HUES48 (cell line): ENCODE measurements around the gene TDG.
"Not testable (repeated sequence)": the region's sequence is repeated elsewhere in the genome, so short reads cannot be mapped to it uniquely, and the experiment has no call there.

Experiments used
- H3K27ac ChIP-seq: one replicate; pipeline ENCODE4 v1.7.0; 2013; ENCODE audit warnings: low read depth, low read length, inconsistent platforms
- H3K27me3 ChIP-seq: 2 replicates; pipeline ENCODE4 v1.6.1; 2013; ENCODE audit warnings: mild to moderate bottlenecking, low read length; ENCODE audit not compliant: control insufficient read depth, insufficient read depth
- H3K36me3 ChIP-seq: 2 replicates; pipeline ENCODE4 v1.6.1; 2013; ENCODE audit warnings: low read length; ENCODE audit not compliant: control insufficient read depth, insufficient read depth
- H3K4me1 ChIP-seq: 2 replicates; pipeline ENCODE4 v1.6.1; 2013; ENCODE audit warnings: mild to moderate bottlenecking, low read length; ENCODE audit not compliant: control insufficient read depth, insufficient read depth
- H3K4me3 ChIP-seq: 2 replicates; pipeline ENCODE4 v1.5.1; 2013; ENCODE audit warnings: mild to moderate bottlenecking, low read depth, low read length
- H3K9ac ChIP-seq: 2 replicates; pipeline ENCODE4 v1.6.1; 2013; ENCODE audit warnings: mild to moderate bottlenecking, low read depth, low read length, moderate library complexity
- H3K9me3 ChIP-seq: 2 replicates; pipeline ENCODE4 v1.6.1; 2013; ENCODE audit warnings: low read length; ENCODE audit not compliant: control insufficient read depth, insufficient read depth

TDG gene

DNA sequence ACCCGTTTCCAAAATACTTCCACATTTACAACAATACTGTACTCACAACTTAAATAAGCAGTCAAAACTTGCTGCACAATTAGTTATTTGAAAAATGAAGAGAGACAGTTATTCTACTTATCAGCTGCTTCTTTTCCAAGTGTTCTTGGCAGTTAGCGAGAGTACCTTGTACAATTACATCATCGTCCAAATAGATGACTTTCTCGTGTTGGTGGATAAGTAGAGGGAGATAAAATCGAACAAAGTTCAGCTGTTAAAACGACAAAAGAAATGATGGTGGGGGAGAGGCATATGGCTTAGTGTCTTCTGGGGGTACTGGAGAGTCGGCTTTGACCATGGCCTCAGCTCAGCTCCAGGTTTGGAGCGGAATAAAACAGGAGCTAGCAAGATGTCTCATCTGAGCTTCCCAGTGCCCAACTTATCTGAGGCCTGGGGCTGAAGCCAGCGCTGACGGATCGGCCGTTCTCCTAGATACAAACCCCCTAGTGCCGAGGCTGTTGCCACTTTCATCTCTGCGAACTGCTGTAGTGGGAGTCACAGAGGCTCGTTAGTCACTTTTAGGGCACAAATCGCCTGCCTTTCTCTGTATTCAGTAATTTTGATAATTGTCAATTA is 31.7 kb downstream of the TDG start:
- Histone ChIP-seq H3K4me1 (no peaks in the 10 kb centered on the region), H3K9ac (no peak overlapping the region), H3K4me3 (no peak overlapping the region), H3K27me3 (no peaks in the 10 kb centered on the region), H3K27ac (no peak overlapping the region), H3K36me3 (no peaks in the 10 kb centered on the region), H3K9me3 (no peaks in the 10 kb centered on the region)

DNA sequence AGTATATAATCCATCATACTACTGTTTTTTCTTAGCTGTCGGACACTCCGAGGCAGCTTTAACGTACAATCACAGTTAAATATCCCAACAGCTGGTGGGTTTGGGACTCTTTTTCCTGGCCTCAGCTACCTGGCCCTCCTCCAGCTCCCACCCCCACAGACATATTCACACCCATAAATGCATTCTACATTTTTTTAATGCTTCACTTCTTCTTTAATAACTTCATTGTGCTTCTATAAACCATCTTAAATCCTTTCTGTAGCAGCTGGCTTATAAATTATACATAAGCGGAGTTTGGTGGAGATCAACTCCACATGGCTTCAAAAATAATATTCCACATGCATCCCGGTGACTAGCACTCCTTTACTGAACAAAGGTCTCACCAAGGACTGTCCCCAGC is 33.3 kb downstream of the TDG start:
- Histone ChIP-seq H3K36me3 (no peaks in the 10 kb centered on the region), H3K4me1 (no peaks in the 10 kb centered on the region), H3K27me3 (no peaks in the 10 kb centered on the region), H3K9ac (no peak overlapping the region), H3K27ac (no peak overlapping the region), H3K4me3 (no peak overlapping the region), H3K9me3 (no peaks in the 10 kb centered on the region)

- Histone ChIP-seq H3K9ac (no peak overlapping the region), H3K4me3 (no peak overlapping the region), H3K27ac (no peak overlapping the region), H3K9me3 (no peaks in the 10 kb centered on the region), H3K4me1 (no peaks in the 10 kb centered on the region), H3K27me3 (no peaks in the 10 kb centered on the region), H3K36me3 (no peaks in the 10 kb centered on the region)
Measured at GRCh38 chr12:104000807-104001434, 35.2 kb downstream of the TDG start.

DNA sequence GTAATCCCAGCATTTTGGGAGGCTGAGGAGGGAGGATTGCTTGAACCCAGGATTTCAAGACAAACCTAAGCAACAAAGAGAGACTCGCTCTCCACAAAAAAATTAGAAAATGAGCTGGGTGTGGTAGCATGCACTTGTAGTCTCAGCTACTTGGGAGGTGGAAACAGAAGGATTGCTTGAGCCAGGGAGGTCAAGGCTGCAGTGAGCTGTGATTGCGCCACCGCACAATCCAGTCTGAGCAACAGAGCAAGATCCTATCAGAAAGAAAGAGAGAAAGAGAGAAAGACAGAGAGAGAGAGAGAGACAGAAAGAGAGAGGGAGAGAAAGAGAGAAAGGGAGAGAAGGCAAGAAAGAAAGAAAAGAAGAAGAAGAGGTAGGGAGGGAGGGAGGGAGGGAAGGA is 37.0 kb downstream of the TDG start:
- no peaks in the 10 kb centered on the region for H3K9me3 ChIP-seq
- H3K36me3 ChIP-seq = no peaks in the 10 kb centered on the region
- no peak overlapping the region for H3K9ac ChIP-seq
- H3K4me1 ChIP-seq = no peaks in the 10 kb centered on the region
- no peak overlapping the region for H3K4me3 ChIP-seq
- no peak overlapping the region for H3K27ac ChIP-seq
- no peaks in the 10 kb centered on the region for H3K27me3 ChIP-seq

GRCh38 chr12:104003596-104003995 is 37.9 kb downstream of the TDG start:
- H3K36me3 ChIP-seq = no peaks in the 10 kb centered on the region
- H3K9me3 ChIP-seq = no peaks in the 10 kb centered on the region
- no peak overlapping the region for H3K27ac ChIP-seq
- H3K9ac ChIP-seq = no peak overlapping the region
- H3K4me1 ChIP-seq = no peaks in the 10 kb centered on the region
- no peaks in the 10 kb centered on the region for H3K27me3 ChIP-seq
- no peak overlapping the region for H3K4me3 ChIP-seq

DNA sequence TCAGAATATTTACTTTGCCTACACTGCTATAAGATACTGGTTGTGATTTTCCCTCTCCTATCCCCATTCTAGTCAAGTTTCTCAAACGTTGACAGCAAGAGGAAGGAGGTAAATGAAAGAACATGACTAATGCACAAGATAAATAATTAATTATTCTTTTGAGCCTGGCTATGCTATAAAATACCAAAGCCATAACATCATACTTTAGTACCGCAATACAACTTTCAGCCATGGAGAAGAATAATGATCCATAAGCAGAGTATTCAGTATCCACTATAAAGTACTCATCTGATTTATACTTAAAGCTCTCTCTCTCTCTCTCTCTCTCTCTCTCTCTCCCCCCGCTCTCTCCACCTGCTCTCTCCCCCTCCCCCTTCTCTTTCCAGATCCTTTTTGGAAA is 41.3 kb downstream of the TDG start:
- Histone ChIP-seq H3K4me1 (no peaks in the 10 kb centered on the region), H3K36me3 (no peaks in the 10 kb centered on the region), H3K9ac (no peak overlapping the region), H3K9me3 (no peaks in the 10 kb centered on the region), H3K27ac (no peak overlapping the region), H3K4me3 (no peak overlapping the region), H3K27me3 (no peaks in the 10 kb centered on the region)

DNA sequence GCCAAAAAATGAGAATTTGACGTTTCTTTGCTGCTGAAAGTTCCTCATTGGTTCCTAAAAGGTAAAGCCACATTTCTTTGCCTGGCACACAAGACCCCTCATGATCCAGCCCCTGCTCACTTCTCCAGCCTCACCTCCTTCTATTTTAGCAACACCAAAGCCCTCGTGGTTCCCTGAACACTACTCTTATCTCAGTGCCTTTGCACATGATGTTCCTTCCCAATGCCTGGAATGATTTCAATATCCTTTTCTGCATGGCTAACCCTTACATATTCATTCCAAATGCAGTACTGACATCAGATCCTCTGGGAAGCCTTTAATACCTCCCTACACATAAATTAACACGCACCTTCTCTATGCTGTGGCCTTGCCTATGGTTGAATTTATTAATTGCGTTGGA is 44.4 kb downstream of the TDG start:
- Histone ChIP-seq H3K4me3 (no peak overlapping the region), H3K9me3 (no peaks in the 10 kb centered on the region), H3K27me3 (no peaks in the 10 kb centered on the region), H3K27ac (no peak overlapping the region), H3K36me3 (no peaks in the 10 kb centered on the region), H3K4me1 (no peaks in the 10 kb centered on the region), H3K9ac (no peak overlapping the region)

DNA sequence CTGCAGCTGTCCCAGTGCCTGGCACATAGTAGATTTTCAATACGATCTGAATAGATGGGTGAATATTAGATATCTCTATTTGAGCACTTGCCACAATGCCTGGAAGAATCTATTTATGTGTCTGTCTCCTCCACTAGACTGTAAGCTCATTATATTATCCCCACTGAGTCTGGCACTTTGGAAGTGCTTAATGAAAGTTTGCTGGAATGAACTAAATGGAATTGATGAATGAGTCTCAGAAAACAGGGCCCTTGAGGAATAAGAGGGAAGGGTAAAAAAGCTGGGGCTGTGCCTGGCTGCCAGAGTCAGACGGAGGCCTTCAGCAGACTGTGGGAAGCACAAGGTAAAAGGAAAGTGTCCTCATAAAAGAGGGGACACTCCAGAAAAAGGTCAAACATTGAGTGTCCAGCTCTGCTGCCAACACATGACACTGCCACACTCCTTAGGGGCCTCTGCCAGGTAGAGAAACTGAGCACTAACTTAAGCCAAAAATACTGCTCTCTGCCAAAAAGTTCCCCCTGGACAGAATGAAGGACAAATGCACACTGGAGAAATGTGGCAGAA is 45.0 kb downstream of the TDG start:
- no peak overlapping the region for H3K9ac ChIP-seq
- no peak overlapping the region for H3K27ac ChIP-seq
- H3K27me3 ChIP-seq = no peaks in the 10 kb centered on the region
- H3K4me1 ChIP-seq = no peaks in the 10 kb centered on the region
- H3K36me3 ChIP-seq = no peaks in the 10 kb centered on the region
- no peaks in the 10 kb centered on the region for H3K9me3 ChIP-seq
- no peak overlapping the region for H3K4me3 ChIP-seq

- Histone ChIP-seq H3K27me3 (no peaks in the 10 kb centered on the region), H3K4me1 (no peaks in the 10 kb centered on the region), H3K9me3 (no peaks in the 10 kb centered on the region), H3K36me3 (no peaks in the 10 kb centered on the region), H3K27ac (no peak overlapping the region), H3K4me3 (no peak overlapping the region), H3K9ac (no peak overlapping the region)
Measured at GRCh38 chr12:104011253-104011652, 45.6 kb downstream of the TDG start.

GRCh38 chr12:104012331-104012730 is 46.7 kb downstream of the TDG start:
- Histone ChIP-seq H3K36me3 (no peaks in the 10 kb centered on the region), H3K27ac (no peak overlapping the region), H3K27me3 (no peaks in the 10 kb centered on the region), H3K4me1 (no peaks in the 10 kb centered on the region), H3K9me3 (no peaks in the 10 kb centered on the region), H3K4me3 (no peak overlapping the region), H3K9ac (no peak overlapping the region)

- not testable (repeated sequence) for H3K27ac ChIP-seq, H3K9me3 ChIP-seq, H3K4me3 ChIP-seq, H3K36me3 ChIP-seq, H3K4me1 ChIP-seq, H3K27me3 ChIP-seq, H3K9ac ChIP-seq
Measured at GRCh38 chr12:104021862-104022261, 56.2 kb downstream of the TDG start.
